Heart left ventricle (tissue), 13 donors: ENCODE results near the gene MYORG.
"Not testable (repeated sequence)": the region's sequence is repeated elsewhere in the genome, so short reads cannot be mapped to it uniquely, and the experiment has no call there.

Experiments
- POLR2A ChIP-seq, 2 donors: fragments of 450-650 bp; IDR thresholded peaks; one replicate each; pipeline ENCODE4 v1.6.1; 2017; ENCODE audit warnings: antibody characterized with exemption in 2 of 2, mild to moderate bottlenecking in 2 of 2, moderate library complexity in 2 of 2
- TF ChIP-seq, protein P1 (sequence below), 12 donors: fragments of 200-600 bp; sonication (generic) in 4 of 12; IDR thresholded peaks; one replicate each; pipeline versions ENCODE4 v1.5.0 to v1.8.0; 2018 to 2022; ENCODE audit warnings: antibody characterized with exemption in 12 of 12, mild to moderate bottlenecking in 5 of 12
- donor health status: ischemic (EF 13 %, LVEDD 7.1; RV severe dilation, severe dysfunction).
- donor health status: DM: no; HTN: yes; CAD: no.
- donor health status: DM: no; HTN: no; CAD: no.
- donor health status: ischemic (EF 25% LVEDD 6.9; RV normal size, moderate dysfunction).
- donor health status: ischemic (EF 25% LVEDD 5.7; RV mildly dilated, moderate dysfunction).
- donor health status: ischemic (EF 35%, LVEDD 5.7; RV mildly dilated, moderate dysfunction).
- donor health status: nonischemic (EF 11% LVEDD 7.7; RV severe dilation, severe dysfunction).
- donor health status: DM: yes; HTN: yes; CAD: no.
- donor health status: PGD.
- donor health status: ischemic (EF 29% LVEDD 5.4; RV normal size, mild dysfunction).
- donor health status: nonischemic (EF 23%, LVEDD 6.1; RV moderate dilation, normal function).

DNA sequence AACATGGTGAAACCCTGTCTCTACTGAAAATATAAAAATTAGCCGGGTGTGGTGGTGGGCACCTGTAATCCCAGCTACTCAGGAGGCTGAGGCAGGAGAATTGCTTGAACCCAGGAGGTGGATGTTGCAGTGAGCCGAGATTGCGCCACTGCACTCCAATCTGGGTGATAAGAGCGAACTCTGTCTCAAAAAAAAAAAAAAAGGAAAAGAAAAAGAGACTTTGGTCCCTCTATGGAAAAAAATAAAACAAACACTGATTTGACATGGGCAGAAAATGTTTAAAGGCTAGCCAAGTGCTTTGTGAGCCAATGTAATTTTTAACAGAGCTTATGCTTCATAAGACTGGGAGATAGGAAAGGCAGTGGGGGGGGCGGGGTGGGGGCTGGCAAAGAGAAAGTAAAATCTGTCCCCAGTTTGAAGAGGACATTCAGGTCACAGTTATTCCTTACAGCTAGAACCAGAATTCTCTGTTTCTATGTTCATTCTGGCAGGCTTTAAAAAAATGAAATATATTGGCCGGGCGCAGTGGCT lies 24.5 kb downstream of the MYORG start:
- TF ChIP-seq POLR2A (IDR thresholded peaks at IDR 0.05), result not testable (repeated sequence)
- TF ChIP-seq, protein P1, sequence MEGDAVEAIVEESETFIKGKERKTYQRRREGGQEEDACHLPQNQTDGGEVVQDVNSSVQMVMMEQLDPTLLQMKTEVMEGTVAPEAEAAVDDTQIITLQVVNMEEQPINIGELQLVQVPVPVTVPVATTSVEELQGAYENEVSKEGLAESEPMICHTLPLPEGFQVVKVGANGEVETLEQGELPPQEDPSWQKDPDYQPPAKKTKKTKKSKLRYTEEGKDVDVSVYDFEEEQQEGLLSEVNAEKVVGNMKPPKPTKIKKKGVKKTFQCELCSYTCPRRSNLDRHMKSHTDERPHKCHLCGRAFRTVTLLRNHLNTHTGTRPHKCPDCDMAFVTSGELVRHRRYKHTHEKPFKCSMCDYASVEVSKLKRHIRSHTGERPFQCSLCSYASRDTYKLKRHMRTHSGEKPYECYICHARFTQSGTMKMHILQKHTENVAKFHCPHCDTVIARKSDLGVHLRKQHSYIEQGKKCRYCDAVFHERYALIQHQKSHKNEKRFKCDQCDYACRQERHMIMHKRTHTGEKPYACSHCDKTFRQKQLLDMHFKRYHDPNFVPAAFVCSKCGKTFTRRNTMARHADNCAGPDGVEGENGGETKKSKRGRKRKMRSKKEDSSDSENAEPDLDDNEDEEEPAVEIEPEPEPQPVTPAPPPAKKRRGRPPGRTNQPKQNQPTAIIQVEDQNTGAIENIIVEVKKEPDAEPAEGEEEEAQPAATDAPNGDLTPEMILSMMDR (IDR thresholded peaks at IDR 0.05), result not testable (repeated sequence)
